IMR-90 (cell line): ENCODE results near the gene GRB14. TPM values are rescaled to one million over a fixed set of nuclear protein-coding genes. Genes with fewer than 3 reads are reported as not detected.

Source experiments
- ATAC-seq: fragments of 200-7000 bp; cut with Tn5 transposase; 2 replicates; pipeline ENCODE4 v1.9.1; 2020; ENCODE audit warnings: low read depth, mild to moderate bottlenecking, moderate library complexity
- BruUV-seq: library from RNA; stranded (reverse); fragments of 400-500 nt; replicated peaks from 2 replicates; lab custom pipeline; 2021; lab: Mats Ljungman, UMichigan
- CTCF ChIA-PET: fragments of 300-600 bp; formaldehyde crosslinking; extraction: SDS; loops from one replicate; lab custom pipeline; 2021; ENCODE audit warnings: antibody characterized with exemption; lab: Yijun Ruan, JAX
- POLR2A ChIA-PET: fragments of 300-600 bp; sonication (Branson Sonifier 250); formaldehyde crosslinking; loops from one replicate; lab custom pipeline; 2022; ENCODE audit warnings: antibody characterized with exemption; ENCODE audit not compliant: unreplicated experiment; lab: Charles Lee
- DNase-seq: peaks from one replicate; pipeline ENCODE4 v3.0.0; 2013
- H2AFZ ChIP-seq: replicated peaks from 2 replicates; pipeline ENCODE3; 2013; ENCODE audit warnings: low read length, mild to moderate bottlenecking; ENCODE audit not compliant: poor library complexity
- H2AK5ac ChIP-seq: 2 replicates; pipeline ENCODE4 v1.6.1; 2013; ENCODE audit warnings: low read depth, low read length, inconsistent platforms
- H2AK9ac ChIP-seq: replicated peaks from 2 replicates; pipeline ENCODE3; 2013; ENCODE audit warnings: mild to moderate bottlenecking, low read depth, low read length, moderate library complexity; ENCODE audit not compliant: poor library complexity
- H2BK120ac ChIP-seq: 2 replicates; pipeline ENCODE4 v1.6.1; 2013; ENCODE audit warnings: low read depth, low read length, inconsistent platforms
- H2BK15ac ChIP-seq: 3 replicates; pipeline ENCODE4 v1.6.1; 2013; ENCODE audit warnings: low read depth, low read length, inconsistent platforms
- H2BK20ac ChIP-seq: 2 replicates; pipeline ENCODE4 v1.6.1; 2013; ENCODE audit warnings: low read depth, mild to moderate bottlenecking, inconsistent platforms, low read length, moderate library complexity
- H2BK5ac ChIP-seq: 2 replicates; pipeline ENCODE4 v1.6.1; 2013; ENCODE audit warnings: mild to moderate bottlenecking, low read depth, low read length, inconsistent platforms; ENCODE audit not compliant: poor library complexity, severe bottlenecking
- H3K14ac ChIP-seq: replicated peaks from 2 replicates; pipeline ENCODE4 v1.6.1; 2013; ENCODE audit warnings: low read depth, low read length, inconsistent platforms
- H3K18ac ChIP-seq: 2 replicates; pipeline ENCODE4 v1.6.1; 2013; ENCODE audit warnings: low read depth, low read length, control low read depth
- H3K23ac ChIP-seq: 2 replicates; pipeline ENCODE4 v1.6.1; 2013; ENCODE audit warnings: low read depth, low read length, inconsistent platforms
- H3K27ac ChIP-seq: 2 replicates; pipeline ENCODE4 v1.5.1; 2013; ENCODE audit warnings: mild to moderate bottlenecking, control low read depth, low read length; ENCODE audit not compliant: insufficient read depth
- H3K27me3 ChIP-seq: 2 replicates; pipeline ENCODE4 v1.6.1; 2013; ENCODE audit warnings: low read length; ENCODE audit not compliant: control insufficient read depth, insufficient read depth
- H3K36me3 ChIP-seq: 2 replicates; pipeline ENCODE4 v1.6.1; 2013; ENCODE audit warnings: low read length, mixed read lengths; ENCODE audit not compliant: control insufficient read depth, insufficient read depth
- H3K4ac ChIP-seq: 2 replicates; pipeline ENCODE4 v1.6.1; 2013; ENCODE audit warnings: low read depth, low read length, inconsistent platforms
- H3K4me1 ChIP-seq: 2 replicates; pipeline ENCODE4 v1.6.1; 2013; ENCODE audit warnings: low read length, mixed read lengths; ENCODE audit not compliant: control insufficient read depth, insufficient read depth
- H3K4me2 ChIP-seq: 2 replicates; pipeline ENCODE4 v1.6.1; 2013; ENCODE audit warnings: low read depth, mild to moderate bottlenecking, control low read depth, low read length, moderate library complexity
- H3K4me3 ChIP-seq: 2 replicates; pipeline ENCODE4 v1.5.1; 2013; ENCODE audit warnings: low read depth, mild to moderate bottlenecking, control low read depth, low read length, moderate library complexity; ENCODE audit not compliant: insufficient read depth
- H3K56ac ChIP-seq: 2 replicates; pipeline ENCODE4 v1.6.1; 2013; ENCODE audit warnings: low read length, inconsistent platforms; ENCODE audit not compliant: insufficient read depth; ENCODE audit errors: extremely low read depth
- H3K79me1 ChIP-seq, 2 experiments: 2 replicates each; pipeline ENCODE4 v1.6.1; 2013; ENCODE audit warnings: low read length in 2 of 2, inconsistent platforms in 1 of 2, low read depth in 1 of 2
- H3K9ac ChIP-seq: 2 replicates; pipeline ENCODE4 v1.6.1; 2013; ENCODE audit warnings: low read depth, low read length, control low read depth
- H3K9me1 ChIP-seq: 2 replicates; pipeline ENCODE4 v1.6.1; 2013; ENCODE audit warnings: low read length, inconsistent platforms; ENCODE audit not compliant: insufficient read depth
- H3K9me3 ChIP-seq: 2 replicates; pipeline ENCODE4 v1.6.1; 2013; ENCODE audit warnings: low read length; ENCODE audit not compliant: control insufficient read depth, insufficient read depth
- H4K20me1 ChIP-seq: 2 replicates; pipeline ENCODE4 v1.6.1; 2013; ENCODE audit warnings: low read length, inconsistent platforms; ENCODE audit not compliant: insufficient read depth
- H4K5ac ChIP-seq: 2 replicates; pipeline ENCODE4 v1.6.1; 2013; ENCODE audit warnings: mild to moderate bottlenecking, low read depth, low read length, control low read depth
- H4K8ac ChIP-seq, 2 experiments: 2 replicates each; pipeline ENCODE4 v1.6.1; 2013; ENCODE audit warnings: low read depth in 2 of 2, low read length in 2 of 2, control low read depth in 1 of 2, inconsistent platforms in 1 of 2
- H4K91ac ChIP-seq: 2 replicates; pipeline ENCODE4 v1.6.1; 2013; ENCODE audit warnings: low read depth, low read length, inconsistent platforms; ENCODE audit not compliant: insufficient read depth
- BHLHE40 ChIP-seq: fragments of 150-350 bp; IDR thresholded peaks from 2 replicates; pipeline ENCODE4 v1.6.1; 2016; ENCODE audit warnings: mild to moderate bottlenecking, low read depth, low read length
- CEBPB ChIP-seq: IDR thresholded peaks from 2 replicates; pipeline ENCODE4 v1.6.1; 2012; ENCODE audit warnings: low read depth, low read length, improper control_type of control experiment
- CHD1 ChIP-seq: IDR thresholded peaks from 2 replicates; pipeline ENCODE4 v1.6.1; 2012; ENCODE audit warnings: low read depth, low read length, improper control_type of control experiment
- FOS ChIP-seq: fragments of 150-350 bp; IDR thresholded peaks from 2 replicates; pipeline ENCODE4 v1.6.1; 2016; ENCODE audit warnings: low read depth, low read length
- MAFK ChIP-seq: IDR thresholded peaks from 2 replicates; pipeline ENCODE4 v1.6.1; 2012; ENCODE audit warnings: low read depth, low read length, improper control_type of control experiment
- MAZ ChIP-seq: IDR thresholded peaks from 2 replicates; pipeline ENCODE4 v1.6.1; 2012; ENCODE audit warnings: low read depth, mild to moderate bottlenecking, low read length, improper control_type of control experiment, moderate library complexity, borderline replicate concordance
- MXI1 ChIP-seq: IDR thresholded peaks from 2 replicates; pipeline ENCODE4 v1.6.1; 2012; ENCODE audit warnings: low read depth, mild to moderate bottlenecking, low read length, moderate library complexity, borderline replicate concordance
- NFE2L2 ChIP-seq: fragments of 150-350 bp; IDR thresholded peaks from 2 replicates; pipeline ENCODE4 v1.6.1; 2016; ENCODE audit warnings: low read depth, mild to moderate bottlenecking, low read length
- POLR2A ChIP-seq: IDR thresholded peaks from 2 replicates; pipeline ENCODE4 v1.6.1; 2012; ENCODE audit warnings: mild to moderate bottlenecking, low read depth, low read length
- RAD21 ChIP-seq: IDR thresholded peaks from 2 replicates; pipeline ENCODE4 v1.6.1; 2012; ENCODE audit warnings: low read length, improper control_type of control experiment
- RCOR1 ChIP-seq: IDR thresholded peaks from 2 replicates; pipeline ENCODE4 v1.6.1; 2012; ENCODE audit warnings: mild to moderate bottlenecking, low read length, improper control_type of control experiment; ENCODE audit not compliant: insufficient replicate concordance
- RFX5 ChIP-seq: IDR thresholded peaks from 2 replicates; pipeline ENCODE4 v1.8.0; 2012; ENCODE audit warnings: low read depth, mild to moderate bottlenecking, low read length, moderate library complexity
- SMC3 ChIP-seq: fragments of 150-350 bp; IDR thresholded peaks from 2 replicates; pipeline ENCODE4 v1.6.1; 2016; ENCODE audit warnings: low read depth, mild to moderate bottlenecking, antibody characterized with exemption, low read length, moderate library complexity
- WGBS, 2 experiments: methylation state at CpG; one replicate each; pipeline versions ENCODE4 v1.1.5 to v1.1.7; 2013; ENCODE audit warnings: missing lambda C conversion rate in 2 of 2; ENCODE audit not compliant: insufficient read length in 1 of 2; ENCODE audit errors: extremely low coverage in 2 of 2; 5-methylcytosine and 5-hydroxymethylcytosine counted together
- dilution Hi-C: fragments of 300-500 bp; cut with HindIII; formaldehyde crosslinking; loops from one replicate; pipeline ENCODE4 v1.14.3; 2018; ENCODE audit warnings: low sequenced_read_pairs; ENCODE audit not compliant: unreplicated experiment
- in situ Hi-C: fragments of 300-500 bp; cut with MboI; formaldehyde crosslinking; loops from 3 replicates; pipeline ENCODE4 v1.14.3; 2019; ENCODE audit warnings: low sequenced_read_pairs, inconsistent platforms, mixed read lengths
- intact Hi-C: fragments of 100-400 bp; cut with micrococcal nuclease; formaldehyde crosslinking; loops from 2 replicates; pipeline ENCODE4 v1.10.0; 2022
- polyA plus RNA-seq, 3 experiments: library from polyadenylated mRNA; depleted of rRNA; stranded (reverse); fragments of >200 nt; gene quantifications; 2 replicates each; pipeline ENCODE4 v1.2.3, GENCODE V29; 2012; ENCODE audit warnings: low replicate concordance in 1 of 3
- total RNA-seq: library from RNA; depleted of rRNA; stranded (reverse); fragments of >200 nt; gene quantifications from 2 replicates; pipeline ENCODE4 v1.2.3, GENCODE V29; 2012
- TF ChIP-seq, protein P1 (sequence below): fragments of 150-350 bp; IDR thresholded peaks from 2 replicates; pipeline ENCODE4 v1.6.1; 2017; ENCODE audit warnings: mild to moderate bottlenecking, antibody characterized with exemption, low read length, low read depth
- TF ChIP-seq, protein P2 (sequence below): conservative IDR thresholded peaks from 2 replicates; pipeline ENCODE4 v1.5.1; 2012; ENCODE audit warnings: mild to moderate bottlenecking, low read depth, low read length, improper control_type of control experiment
- TF ChIP-seq, protein P3 (sequence below): fragments of 150-350 bp; IDR thresholded peaks from 2 replicates; pipeline ENCODE4 v1.6.1; 2016; ENCODE audit warnings: low read depth, mild to moderate bottlenecking, low read length, moderate library complexity, borderline replicate concordance

GRB14 gene
- total and polyA plus RNA-seq, 2 of the 4 experiments (the other 2 are of a cell fraction): not detected

DNA sequence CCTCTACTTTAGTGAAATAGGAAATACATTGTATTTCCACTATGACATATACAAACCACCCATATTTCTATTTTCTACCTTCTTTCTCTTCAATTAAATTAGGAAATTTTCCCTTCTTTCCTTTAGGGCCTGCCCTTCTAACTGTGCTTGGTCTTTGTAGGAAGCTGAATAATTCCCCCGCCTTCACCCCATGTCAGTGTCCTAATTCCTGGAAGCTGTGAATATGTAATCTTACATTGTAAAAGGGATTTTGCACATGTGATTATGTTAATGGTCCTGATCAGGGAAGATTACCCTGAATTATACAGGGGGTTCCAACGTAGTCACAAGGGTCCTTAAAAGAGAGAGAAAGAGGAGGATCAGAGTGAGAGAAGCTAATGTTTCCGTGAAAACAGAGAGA is 40.2 kb downstream of the GRB14 start:
- intact Hi-C loops: no loop called here
- no peaks in the 10 kb centered on the region for H3K9me1 ChIP-seq
- H3K9ac ChIP-seq: no peak overlapping the region
- no TSS peak for BruUV-seq
- no peaks in the 10 kb centered on the region for H3K9me3 ChIP-seq
- H3K14ac ChIP-seq: no peak overlapping the region
- ChIA-PET CTCF (no interaction called here), POLR2A (no interaction called here)
- DNase-seq (no peak), ATAC-seq (no peak)
- dilution Hi-C loops: no loop called here
- no peak overlapping the region for H2AK9ac ChIP-seq
- H2BK120ac ChIP-seq: no peak overlapping the region
- TF ChIP-seq MXI1: no peak
- no peak for TF ChIP-seq BHLHE40
- TF ChIP-seq RCOR1: no peak
- TF ChIP-seq CEBPB: no peak
- no peak for TF ChIP-seq FOS
- TF ChIP-seq NFE2L2: no peak
- TF ChIP-seq MAFK: no peak
- no peak for TF ChIP-seq MAZ
- TF ChIP-seq, protein P1, sequence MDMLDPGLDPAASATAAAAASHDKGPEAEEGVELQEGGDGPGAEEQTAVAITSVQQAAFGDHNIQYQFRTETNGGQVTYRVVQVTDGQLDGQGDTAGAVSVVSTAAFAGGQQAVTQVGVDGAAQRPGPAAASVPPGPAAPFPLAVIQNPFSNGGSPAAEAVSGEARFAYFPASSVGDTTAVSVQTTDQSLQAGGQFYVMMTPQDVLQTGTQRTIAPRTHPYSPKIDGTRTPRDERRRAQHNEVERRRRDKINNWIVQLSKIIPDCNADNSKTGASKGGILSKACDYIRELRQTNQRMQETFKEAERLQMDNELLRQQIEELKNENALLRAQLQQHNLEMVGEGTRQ: no peak
- no peak for TF ChIP-seq POLR2A
- TF ChIP-seq, protein P2, sequence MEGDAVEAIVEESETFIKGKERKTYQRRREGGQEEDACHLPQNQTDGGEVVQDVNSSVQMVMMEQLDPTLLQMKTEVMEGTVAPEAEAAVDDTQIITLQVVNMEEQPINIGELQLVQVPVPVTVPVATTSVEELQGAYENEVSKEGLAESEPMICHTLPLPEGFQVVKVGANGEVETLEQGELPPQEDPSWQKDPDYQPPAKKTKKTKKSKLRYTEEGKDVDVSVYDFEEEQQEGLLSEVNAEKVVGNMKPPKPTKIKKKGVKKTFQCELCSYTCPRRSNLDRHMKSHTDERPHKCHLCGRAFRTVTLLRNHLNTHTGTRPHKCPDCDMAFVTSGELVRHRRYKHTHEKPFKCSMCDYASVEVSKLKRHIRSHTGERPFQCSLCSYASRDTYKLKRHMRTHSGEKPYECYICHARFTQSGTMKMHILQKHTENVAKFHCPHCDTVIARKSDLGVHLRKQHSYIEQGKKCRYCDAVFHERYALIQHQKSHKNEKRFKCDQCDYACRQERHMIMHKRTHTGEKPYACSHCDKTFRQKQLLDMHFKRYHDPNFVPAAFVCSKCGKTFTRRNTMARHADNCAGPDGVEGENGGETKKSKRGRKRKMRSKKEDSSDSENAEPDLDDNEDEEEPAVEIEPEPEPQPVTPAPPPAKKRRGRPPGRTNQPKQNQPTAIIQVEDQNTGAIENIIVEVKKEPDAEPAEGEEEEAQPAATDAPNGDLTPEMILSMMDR: no peak
- TF ChIP-seq RFX5: no peak
- TF ChIP-seq RAD21: no peak
- TF ChIP-seq, protein P3, sequence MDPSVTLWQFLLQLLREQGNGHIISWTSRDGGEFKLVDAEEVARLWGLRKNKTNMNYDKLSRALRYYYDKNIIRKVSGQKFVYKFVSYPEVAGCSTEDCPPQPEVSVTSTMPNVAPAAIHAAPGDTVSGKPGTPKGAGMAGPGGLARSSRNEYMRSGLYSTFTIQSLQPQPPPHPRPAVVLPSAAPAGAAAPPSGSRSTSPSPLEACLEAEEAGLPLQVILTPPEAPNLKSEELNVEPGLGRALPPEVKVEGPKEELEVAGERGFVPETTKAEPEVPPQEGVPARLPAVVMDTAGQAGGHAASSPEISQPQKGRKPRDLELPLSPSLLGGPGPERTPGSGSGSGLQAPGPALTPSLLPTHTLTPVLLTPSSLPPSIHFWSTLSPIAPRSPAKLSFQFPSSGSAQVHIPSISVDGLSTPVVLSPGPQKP: no peak
- TF ChIP-seq CHD1: no peak
- TF ChIP-seq SMC3: no peak
- H4K91ac ChIP-seq: no peak overlapping the region
- H3K4me2 ChIP-seq: no peak overlapping the region
- H3K27me3 ChIP-seq: no peaks in the 10 kb centered on the region
- H4K20me1 ChIP-seq: no peaks in the 10 kb centered on the region
- H2AK5ac ChIP-seq: no peak overlapping the region
- H4K5ac ChIP-seq: no peak overlapping the region
- H2BK20ac ChIP-seq: no peak overlapping the region
- in situ Hi-C loops: no loop called here
- H3K4ac ChIP-seq: no peak overlapping the region
- no peaks in the 10 kb centered on the region for H3K79me1 ChIP-seq
- no peak overlapping the region for H2BK15ac ChIP-seq
- WGBS, 2 experiments: no CpG with 5 or more reads among the region's 3 CpGs
- H3K4me3 ChIP-seq: no peak overlapping the region
- H3K56ac ChIP-seq: no peak overlapping the region
- H3K27ac ChIP-seq: no peak overlapping the region
- H4K8ac ChIP-seq: no peak overlapping the region
- H3K23ac ChIP-seq: no peak overlapping the region
- no peaks in the 10 kb centered on the region for H3K36me3 ChIP-seq
- H2BK5ac ChIP-seq: no peak overlapping the region
- no peak overlapping the region for H3K18ac ChIP-seq
- H2AFZ ChIP-seq: no peak overlapping the region
- no peaks in the 10 kb centered on the region for H3K4me1 ChIP-seq
